Stimulated activated CD4-positive, alpha-beta T cell treated with anti-CD3 and anti-CD28 coated beads, TNF-alpha, amount 100 ng/mL, for 48 hours (primary cell): ENCODE results near the gene ADIPOQ.
"Not testable (repeated sequence)": the region's sequence is repeated elsewhere in the genome, so short reads cannot be mapped to it uniquely, and the experiment has no call there.

Experiments
- DNase-seq, 3 donors: peaks; one replicate each; pipeline ENCODE4 v3.0.0-alpha.2; 2020; ENCODE audit warnings: low read depth in 3 of 3

Gene ADIPOQ

DNA sequence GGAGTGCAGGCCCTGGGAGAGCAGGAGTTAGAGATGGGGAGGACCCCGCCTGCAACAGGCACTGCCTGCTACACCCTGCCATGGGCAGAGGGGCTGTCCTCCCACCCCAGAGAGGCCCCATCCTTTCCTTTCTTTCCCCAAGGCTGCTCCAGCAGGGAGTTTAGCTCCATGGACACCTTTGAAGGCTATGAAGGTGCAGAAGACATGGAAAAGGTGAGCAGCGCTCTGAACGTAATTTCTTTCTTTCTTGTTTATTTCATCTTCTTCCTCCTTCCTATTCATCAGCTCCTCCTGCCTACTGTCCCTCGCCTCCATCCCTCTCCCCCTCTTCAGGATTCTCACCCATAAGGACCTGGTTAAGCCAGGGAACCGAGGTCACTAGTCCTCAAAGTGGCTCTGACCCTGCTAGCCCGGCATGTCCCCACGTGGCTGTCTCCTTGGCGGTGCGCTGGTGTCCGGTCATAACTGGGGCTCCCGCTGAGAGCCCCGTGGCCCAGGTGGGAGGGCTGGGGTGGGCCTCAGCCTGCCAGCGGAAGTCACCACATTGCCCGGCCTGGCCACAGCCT lies 16.0 kb upstream of the ADIPOQ start:
- no peak for DNase-seq

DNA sequence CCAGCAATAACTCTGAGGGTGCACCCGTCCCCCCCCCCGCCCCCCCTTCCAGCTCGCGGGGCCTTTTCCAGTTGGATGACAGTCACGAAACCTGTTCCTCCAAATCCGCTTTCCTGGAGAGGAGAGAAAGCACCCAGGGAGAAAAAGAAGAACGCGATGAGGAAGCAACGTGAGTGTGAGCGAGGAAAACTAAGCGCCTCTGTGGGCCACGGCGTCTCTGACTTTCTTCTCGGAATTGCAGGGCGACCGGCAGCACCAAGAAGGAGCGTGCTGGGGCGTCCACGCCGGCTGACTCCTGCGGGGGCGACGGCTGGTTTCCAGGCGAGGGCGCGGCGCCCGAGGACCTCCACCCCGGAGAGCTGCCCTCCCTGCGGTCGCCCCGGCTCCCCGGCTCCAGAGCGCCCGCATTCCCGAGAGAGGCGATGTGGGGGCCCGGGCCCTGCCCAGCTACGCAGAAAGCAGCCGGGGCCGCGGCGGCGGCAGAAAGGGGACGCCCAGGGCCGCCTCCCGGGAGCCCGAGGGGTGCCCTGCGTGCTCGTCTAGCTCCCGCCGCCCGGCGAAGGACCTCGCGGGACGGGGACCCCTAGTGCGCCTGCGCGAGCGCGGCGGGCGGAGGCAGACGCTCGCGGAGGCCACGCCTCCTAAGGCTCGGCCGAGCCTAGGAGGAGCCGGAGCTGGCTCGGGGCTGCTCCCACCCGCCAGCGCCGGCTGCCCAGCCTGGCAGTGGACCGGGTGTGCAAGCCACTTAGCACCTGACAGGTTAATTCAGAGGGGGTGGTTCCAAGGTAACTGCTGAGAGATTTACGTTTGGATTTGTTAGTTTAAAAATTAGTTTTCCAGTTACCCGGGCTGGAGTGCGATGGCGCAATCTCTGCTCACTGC lies 15.3 kb upstream of the ADIPOQ start:
- DNase-seq = peak; percentile 63 to 76 (median 72)

DNA sequence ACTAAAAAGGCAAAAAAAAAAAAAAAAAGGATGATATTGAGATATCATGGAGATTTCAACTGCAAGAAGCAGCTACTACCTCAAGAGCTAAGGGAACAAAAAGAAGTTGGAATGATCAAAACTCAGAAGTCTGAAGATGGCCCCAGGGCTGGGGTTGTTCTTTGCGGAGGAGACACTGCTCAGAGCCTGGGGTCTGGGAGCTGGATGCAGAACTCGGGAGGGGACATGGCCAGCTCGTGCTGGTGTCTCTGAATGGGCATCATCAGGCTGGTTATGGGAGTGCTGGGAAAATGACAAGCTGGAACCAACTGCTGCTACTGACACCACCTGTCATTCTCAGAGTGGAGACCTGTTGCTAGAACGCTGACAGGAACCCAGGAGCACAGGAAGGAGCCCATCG lies 14.2 kb upstream of the ADIPOQ start:
- DNase-seq = no peak

DNA sequence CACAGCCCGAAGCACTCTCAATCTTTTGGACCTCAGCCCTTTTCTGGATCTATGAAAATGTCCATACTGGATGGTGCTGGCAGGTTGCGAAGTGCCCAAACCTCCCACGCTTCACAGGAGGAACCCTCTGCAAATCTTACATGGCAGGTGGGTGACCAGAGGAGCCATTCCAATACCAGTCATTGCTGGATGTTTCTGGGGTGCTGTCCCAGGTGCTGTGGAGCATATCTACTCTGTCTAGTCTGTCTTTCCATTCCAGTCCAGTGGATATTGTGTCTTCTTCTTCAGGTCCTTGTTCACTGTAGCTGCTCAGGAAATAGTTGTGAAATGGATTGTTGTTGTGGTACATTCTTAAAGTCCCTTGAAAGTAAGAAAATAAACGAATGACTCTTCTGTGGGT lies 10.7 kb upstream of the ADIPOQ start:
- DNase-seq = no peak

DNA sequence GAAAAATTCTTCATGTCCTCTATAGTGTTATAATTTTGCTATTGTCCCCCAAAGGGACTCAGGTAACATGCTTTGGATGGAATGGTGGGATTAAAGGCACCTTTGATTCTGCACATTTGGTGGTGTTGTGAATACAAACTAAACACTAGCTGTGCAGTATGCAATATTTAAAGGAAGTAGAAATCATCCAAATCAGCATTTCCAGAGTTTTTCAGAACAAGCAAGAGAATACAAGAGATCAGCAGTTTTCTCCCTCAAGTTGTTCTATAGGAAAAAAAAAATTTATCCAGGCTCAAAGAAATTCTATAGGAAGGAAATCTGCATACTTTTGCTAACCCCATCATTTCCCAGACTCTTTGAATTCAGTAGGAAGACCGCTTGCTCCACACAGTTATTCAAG lies 10.2 kb upstream of the ADIPOQ start:
- no peak for DNase-seq

DNA sequence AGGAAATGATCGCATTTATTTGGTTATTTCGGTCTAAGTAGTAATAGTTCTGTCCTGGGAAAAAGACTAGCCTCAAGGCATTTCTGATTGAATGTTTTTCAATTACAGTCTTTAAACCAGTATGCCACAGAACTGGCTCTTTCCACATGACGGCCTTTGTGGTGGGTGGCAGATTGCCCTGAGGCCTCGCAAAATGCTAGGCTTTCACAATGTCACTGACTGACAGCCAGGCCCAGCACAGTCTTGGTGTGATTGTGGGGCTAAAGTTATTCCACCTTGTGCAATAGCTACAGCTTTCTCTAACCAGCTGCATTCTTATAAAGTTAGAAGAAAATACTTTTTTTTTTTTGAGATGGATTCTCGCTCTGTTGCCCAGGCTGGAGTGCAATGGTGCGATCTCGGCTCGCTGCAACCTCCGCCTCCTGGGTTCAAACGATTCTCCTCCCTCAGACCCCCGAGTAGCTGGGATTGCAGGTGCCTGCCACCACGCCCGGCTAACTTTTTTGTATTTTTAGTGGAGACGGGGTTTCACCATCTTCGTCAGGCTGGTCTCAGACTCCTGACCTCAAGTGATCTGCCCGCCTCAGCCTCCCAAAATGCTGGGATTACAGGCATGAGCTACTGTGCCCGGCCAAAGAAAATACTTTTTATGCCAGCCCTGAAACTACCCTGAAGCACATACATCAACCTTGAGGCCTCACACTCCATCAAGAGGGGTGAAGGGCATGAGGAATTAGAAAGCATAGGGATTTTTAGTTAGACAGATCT lies 2.5 kb upstream of the ADIPOQ start:
- no peak for DNase-seq

DNA sequence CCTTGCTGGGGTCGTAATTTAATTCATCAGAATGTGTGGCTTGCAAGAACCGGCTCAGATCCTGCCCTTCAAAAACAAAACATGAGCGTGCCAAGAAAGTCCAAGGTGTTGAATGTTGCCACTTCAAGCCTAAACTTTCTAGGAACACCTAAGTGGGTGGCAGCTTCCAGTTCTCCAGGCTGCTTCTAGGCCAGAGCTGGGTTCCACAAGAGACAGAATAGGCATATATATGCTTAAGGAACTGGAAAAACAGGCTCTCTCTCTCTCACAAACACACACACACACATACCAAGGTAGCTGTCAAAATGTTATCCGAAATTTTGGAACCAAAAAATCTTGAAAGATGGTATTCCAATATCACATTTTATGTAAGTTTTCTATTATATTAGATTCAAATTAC lies 890 bp upstream of the ADIPOQ start:
- DNase-seq = no peak

DNA sequence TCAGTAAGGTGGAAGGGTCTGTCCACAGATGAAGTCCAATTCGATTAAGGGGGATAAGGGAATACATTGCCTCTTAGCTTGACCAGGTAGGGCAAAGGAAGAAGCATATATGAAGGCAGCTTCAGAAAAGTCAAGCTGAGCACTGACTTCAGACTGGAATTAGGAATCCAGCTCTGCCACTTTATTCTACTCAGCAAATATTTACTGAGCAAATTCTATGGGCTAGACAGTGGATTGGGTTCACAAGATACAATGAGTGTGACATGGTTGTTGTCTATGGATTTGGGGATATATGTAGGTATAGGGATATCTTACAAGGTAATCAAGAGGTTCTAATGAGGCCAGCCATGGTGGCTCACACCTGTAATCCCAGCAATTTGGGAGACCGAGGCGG lies 526 bp downstream of the ADIPOQ start:
- DNase-seq = no peak

DNA sequence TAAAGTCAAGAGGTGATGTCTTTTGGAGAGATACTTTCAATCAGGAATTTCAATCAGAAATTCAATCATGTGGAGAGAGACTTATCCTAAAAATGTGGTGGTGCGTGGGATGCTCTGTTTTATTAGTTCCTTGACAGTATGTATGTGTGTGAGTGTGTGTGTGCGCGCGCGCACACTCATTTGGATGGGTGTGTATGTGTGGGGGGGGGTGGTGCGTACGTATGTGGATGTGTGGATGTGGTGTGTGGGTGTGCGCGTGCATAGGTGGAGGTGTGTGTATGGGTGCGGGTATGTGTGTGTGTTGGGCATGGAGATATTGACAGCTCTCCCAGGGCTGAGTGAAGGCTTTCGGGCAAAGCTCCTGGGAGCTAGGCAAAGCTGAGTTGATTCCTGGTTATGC lies 2.4 kb downstream of the ADIPOQ start:
- no peak for DNase-seq

DNA sequence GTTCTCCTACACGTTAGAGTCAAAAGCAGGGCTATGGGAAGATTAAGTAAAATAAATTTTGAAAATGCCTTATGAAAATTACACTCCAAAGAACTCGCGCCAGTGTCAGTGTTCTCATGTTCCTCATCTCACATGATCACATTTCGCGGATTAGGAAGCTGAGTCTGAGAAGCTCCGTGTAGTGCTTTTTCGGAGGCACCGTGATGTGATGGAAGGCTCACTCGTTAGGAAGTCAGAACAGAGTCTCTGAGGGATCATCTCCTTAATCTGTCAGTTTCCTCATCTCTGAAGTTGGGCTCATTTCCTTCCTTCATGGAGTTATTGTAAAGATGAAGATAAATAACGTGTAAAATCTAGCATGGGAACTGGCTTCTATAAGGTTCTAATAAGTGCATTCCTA lies 3.2 kb downstream of the ADIPOQ start:
- no peak for DNase-seq

DNA sequence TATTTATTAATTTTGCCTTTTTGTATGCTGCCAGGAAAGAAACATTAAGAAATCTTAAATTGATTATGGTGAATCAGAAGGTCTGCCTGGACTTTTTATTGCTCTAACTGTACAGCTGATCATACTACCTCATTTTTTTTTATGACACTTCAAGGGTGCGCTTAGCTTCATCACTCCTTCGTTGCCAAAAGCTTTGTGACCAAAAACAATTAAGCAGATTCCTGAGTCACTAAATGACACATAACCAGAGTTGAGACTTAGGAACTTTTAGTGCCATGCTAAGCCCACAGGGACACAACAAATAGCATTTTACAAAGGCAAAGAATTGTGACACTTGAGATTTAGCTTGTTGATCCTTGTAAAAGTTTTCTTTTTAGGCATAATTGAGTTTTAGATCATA lies 4.9 kb downstream of the ADIPOQ start:
- DNase-seq = no peak

DNA sequence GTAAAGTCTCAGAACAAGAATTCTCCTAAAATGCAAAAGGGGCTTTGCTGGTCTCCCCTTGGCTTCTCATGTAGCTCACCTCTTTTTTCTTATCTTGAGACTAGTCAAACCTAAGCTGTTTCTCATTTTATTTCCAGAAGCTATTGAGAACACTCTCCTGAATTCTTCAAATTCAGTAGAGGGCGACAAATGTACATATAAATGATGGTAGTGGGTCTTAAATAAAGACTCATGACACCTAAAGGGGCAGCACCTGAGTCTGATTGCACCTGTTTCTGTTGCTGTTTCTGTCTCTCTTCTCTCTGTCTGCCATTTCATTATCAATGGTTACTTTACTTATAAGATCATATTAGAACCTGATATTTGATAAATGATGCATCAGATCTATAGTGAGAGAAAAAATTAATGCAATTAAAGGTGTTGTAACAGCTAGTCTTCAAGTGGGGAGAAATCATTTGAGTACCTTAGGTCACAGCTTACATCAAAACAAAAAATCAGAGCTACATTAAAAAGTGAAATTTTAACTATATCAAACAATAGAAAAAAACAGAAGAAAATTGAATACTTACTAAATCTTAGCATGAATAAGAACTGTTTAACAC lies 7.0 kb downstream of the ADIPOQ start:
- DNase-seq = no peak

DNA sequence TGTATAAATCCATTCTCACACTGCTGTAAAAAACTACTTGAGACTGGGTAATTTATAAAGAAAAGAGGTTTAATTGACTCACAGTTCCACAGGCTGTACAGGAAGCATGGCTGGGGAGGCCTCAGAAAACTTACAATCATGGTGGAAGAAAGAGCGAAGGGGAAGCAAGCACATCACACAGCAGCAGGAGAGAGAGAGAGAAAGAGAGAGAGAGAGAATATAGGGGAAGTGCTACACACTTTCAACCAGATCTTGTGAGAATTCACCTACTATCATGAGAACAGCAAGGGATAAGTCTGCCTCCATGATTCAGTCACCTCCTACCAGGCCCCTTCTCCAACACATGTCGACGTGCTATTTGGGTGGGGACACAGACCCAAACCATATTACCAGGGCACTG lies 9.3 kb downstream of the ADIPOQ start:
- not testable (repeated sequence) for DNase-seq

DNA sequence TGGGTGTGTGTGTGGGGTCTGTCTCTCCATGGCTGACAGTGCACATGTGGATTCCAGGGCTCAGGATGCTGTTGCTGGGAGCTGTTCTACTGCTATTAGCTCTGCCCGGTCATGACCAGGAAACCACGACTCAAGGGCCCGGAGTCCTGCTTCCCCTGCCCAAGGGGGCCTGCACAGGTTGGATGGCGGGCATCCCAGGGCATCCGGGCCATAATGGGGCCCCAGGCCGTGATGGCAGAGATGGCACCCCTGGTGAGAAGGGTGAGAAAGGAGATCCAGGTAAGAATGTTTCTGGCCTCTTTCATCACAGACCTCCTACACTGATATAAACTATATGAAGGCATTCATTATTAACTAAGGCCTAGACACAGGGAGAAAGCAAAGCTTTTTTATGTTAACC lies 10.5 kb downstream of the ADIPOQ start:
- no peak for DNase-seq

DNA sequence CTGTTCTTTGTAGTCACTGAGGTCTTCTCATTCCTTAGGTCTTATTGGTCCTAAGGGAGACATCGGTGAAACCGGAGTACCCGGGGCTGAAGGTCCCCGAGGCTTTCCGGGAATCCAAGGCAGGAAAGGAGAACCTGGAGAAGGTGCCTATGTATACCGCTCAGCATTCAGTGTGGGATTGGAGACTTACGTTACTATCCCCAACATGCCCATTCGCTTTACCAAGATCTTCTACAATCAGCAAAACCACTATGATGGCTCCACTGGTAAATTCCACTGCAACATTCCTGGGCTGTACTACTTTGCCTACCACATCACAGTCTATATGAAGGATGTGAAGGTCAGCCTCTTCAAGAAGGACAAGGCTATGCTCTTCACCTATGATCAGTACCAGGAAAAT lies 11.6 kb downstream of the ADIPOQ start:
- no peak for DNase-seq

DNA sequence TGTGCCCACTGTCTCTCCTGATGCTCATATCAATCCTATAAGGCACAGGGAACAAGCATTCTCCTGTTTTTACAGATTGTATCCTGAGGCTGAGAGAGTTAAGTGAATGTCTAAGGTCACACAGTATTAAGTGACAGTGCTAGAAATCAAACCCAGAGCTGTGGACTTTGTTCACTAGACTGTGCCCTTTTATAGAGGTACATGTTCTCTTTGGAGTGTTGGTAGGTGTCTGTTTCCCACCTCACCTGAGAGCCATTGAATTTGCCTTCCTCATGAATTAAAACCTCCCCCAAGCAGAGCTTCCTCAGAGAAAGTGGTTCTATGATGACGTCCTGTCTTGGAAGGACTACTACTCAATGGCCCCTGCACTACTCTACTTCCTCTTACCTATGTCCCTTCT lies 12.4 kb downstream of the ADIPOQ start:
- no peak for DNase-seq

DNA sequence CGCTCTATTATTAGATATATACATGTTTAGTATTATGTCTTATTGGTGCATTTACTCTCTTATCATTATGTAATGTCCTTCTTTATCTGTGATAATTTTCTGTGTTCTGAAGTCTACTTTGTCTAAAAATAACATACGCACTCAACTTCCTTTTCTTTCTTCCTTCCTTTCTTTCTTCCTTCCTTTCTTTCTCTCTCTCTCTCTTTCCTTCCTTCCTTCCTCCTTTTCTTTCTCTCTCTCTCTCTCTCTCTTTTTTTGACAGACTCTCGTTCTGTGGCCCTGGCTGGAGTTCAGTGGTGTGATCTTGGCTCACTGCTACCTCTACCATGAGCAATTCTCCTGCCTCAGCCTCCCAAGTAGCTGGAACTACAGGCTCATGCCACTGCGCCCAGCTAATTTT lies 15.2 kb downstream of the ADIPOQ start:
- DNase-seq = no peak

DNA sequence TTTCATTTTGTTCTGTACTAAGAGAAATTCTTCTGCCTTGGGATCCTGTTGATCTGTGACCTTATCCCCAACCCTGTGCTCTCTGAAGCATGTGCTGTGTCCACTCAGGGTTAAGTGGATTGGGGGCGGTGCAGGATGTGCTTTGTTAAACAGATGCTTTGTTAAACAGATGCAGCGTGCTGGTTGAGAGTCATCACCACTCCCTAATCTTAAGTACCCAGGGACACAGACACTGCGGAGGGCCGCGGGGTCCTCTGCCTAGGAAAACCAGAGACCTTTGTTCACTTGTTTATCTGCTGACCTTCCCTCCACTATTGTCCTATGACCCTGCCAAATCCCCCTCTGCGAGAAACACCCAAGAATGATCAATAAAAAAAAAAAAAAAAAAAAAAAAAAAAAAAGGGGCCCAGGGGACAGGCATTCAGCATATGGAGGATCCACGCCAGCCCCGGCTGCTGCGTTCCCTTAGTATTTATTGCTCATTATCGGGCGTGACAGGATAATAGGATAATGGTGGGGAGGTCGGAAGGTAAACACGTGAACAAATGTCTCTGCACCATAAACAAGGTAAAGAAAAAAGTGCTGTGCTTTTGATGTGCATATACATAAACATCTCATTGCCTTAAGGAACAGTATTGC lies 22.8 kb downstream of the ADIPOQ start:
- DNase-seq = not testable (repeated sequence)

DNA sequence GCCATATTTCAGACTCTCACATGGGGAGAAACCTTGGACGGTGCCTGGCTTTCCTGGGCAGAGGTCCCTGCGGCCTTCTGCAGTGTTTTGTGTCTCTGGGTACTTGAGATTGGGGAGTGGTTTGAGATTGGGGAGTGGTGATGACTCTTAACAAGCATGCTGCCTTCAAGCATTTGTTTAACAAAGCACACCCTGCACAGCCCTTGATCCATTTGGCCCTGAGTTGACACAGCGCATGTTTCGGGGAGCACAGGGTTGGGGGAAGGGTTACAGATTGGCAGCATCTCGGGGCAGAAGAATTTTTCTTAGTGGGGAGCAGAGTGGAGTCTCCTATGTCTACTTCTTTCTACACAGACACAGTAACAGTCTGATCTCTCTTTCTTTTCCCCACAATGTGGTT lies 23.6 kb downstream of the ADIPOQ start:
- not testable (repeated sequence) for DNase-seq

DNA sequence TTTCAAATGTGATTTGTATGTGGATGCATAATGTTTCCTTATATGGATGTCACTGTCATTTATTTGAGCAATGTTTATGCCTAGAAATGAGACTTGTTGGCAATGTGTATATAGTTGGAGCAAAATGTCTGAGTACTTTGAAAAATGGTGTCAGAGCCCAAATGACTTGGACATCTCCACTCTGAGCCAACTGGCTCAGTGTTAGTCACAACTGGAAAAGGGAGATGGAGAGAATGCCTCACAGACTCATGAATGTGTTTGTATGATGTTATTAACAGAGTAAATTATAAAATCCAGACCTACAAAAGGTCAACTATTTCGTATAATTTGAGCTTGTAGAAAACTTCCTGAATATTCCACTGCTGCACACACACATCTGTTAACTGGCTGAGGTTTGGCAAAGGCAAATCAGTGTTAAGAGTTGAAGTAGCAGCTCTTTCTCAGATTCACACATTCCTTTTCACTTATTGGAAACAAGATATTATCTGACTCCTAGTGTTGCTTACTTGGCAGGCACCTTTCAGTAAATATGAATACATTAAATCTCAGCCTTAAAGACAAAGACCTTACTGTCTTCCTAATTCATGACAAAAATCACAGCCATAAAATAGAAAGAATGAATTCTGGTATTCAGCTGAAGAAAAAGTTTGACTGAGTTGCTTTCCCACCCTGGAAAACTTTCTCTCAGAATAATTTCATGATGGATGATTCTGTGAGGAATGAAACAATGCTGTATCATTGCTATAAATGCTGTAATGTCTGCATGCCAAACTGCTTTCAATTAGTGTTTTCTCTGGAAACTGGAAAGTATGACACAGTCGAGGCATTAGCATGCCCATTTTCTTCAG lies 27.0 kb downstream of the ADIPOQ start:
- no peak for DNase-seq
